ENCODE data around the gene MARCHF9.

Gene MARCHF9

GRCh38 chr12:57779736-57780135, 24.8 kb downstream of the MARCHF9 start:
- no peak overlapping the region for H3K4me3 ChIP-seq (ENCODE audit: low read length)
- DNase-seq (ENCODE audit: low read depth, low spot score), result no peak

DNA sequence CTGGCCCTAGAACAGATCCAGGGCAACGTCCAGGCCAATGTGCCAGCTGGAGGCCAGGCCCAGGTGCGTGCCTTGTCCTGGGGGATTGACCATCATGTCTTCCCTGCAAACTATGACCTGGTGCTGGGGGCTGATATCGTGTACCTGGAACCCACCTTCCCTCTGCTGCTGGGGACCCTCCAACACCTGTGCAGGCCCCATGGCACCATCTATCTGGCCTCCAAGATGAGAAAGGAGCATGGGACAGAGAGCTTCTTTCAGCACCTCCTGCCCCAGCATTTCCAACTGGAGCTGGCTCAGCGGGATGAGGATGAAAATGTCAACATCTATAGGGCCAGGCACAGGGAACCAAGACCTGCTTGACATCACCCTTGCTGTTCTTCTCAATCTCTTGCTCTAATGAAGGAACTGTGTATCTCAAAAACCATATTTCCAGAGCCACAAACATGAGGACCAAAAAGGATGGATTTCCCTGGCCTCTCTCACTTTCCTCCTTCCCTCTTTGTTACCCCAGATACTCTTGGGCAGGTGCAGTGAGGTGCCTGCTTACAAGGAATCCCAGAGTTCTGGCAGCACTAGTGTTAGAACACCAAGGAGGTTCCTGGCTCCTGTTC, 25.5 kb downstream of the MARCHF9 start:
- DNase-seq (ENCODE audit: low read depth, low spot score), result no peak
- H3K4me3 ChIP-seq (ENCODE audit: low read length), result no peak overlapping the region

- DNase-seq (ENCODE audit: low read depth, low spot score), result peak; percentile 51
- peak overlapping the region; percentile 5 for H3K4me3 ChIP-seq (ENCODE audit: low read length)
Observed at GRCh38 chr12:57781244-57781643, 26.3 kb downstream of the MARCHF9 start.

DNA sequence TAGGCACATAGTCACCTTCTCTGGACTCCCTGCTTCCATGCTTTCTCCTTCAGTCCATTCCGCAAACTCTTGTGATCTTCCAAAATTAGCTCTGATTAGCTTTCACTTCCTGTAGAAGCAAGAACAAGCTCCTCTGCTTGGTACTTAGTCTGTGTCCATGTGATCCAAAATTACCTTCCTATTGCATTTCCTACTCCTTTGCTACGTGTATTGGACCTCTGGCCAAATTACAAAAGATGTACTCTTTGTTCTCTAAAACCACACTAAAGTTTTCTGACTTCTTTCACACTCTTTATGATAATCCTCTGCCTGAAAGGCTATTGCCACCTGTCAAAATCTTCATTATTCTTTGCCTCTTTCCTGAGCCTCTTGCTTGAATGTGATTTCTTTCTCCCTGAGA, 26.9 kb downstream of the MARCHF9 start:
- H3K4me3 ChIP-seq (ENCODE audit: low read length), result peak overlapping the region; percentile 5; the same call in 1 of the 2 replicates
- DNase-seq (ENCODE audit: low read depth, low spot score), result no peak

- H3K4me3 ChIP-seq (ENCODE audit: low read length), result peak overlapping the region; percentile 100
- no peak for DNase-seq (ENCODE audit: low read depth, low spot score)
Observed at GRCh38 chr12:57782243-57782607, 27.3 kb downstream of the MARCHF9 start.

DNA sequence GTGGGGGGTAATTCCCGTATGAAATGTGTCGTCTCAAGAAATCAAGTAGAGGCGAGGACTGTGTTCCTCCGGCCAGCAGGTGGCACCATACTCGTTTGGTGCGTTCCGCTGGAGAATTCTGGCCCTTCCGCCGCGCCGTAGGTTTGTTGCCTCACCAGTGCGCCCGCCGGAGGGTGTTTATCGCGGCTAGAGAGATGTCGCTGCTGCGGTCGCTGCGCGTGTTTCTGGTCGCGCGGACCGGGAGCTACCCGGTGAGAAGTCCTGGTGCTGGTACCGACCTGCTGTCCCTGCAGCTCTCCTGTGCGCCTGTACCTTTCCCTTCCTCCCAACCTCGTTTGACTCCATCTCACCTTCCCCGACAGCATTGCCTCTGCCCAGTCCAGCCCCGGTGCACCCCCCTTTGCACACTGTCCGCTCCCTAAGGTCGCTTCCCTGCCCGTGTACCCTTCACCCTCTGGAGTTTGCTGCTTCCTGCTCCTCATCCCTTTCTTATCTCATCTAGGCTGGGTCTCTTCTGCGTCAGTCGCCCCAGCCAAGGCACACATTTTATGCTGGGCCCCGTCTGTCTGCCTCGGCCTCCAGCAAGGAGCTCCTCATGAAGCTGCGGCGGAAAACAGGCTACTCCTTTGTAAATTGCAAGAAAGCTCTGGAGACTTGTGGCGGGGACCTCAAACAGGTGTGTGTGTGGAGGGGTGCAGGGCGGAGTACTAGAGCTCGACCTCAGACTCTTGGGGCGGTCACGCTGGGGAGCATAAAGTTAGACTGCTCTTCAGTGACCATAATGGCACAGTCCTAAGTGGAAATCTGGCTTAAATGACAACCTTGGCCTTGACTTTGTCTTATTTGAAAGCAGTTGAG, 27.9 kb downstream of the MARCHF9 start, which contains the start of gene TSFM:
TSS of gene TSFM (plus strand) at position 180 of the 858 bp plus-strand sequence. CDS start at position 195, 15 bp downstream.
- peak; percentile 95 for DNase-seq (ENCODE audit: low read depth, low spot score)
- H3K4me3 ChIP-seq (ENCODE audit: low read length), result peak within 1 kb of the TSS; percentile 100

- no peak for DNase-seq (ENCODE audit: low read depth, low spot score)
- H3K4me3 ChIP-seq (ENCODE audit: low read length), result peak overlapping the region; percentile 100
Observed at GRCh38 chr12:57783466-57783801, 28.5 kb downstream of the MARCHF9 start.

DNA sequence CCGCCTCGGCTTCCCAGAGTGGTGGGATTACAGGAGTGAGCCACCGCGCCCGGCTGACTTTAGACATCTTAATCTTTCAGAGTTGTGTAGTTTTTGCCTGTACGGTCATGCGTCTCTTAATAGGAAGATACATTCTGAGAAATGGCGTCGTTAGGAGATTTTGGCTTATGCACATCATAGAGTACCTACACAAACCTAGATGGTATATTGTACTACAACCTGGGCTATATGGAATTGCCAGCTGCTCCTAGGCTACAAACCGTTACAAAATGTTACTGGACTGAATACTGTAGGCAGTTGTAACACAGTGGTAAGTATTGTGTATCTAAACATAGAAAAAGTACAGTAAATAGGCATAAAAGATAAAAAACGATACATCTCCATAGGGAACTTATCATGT, 29.0 kb downstream of the MARCHF9 start:
- peak overlapping the region; percentile 100 for H3K4me3 ChIP-seq (ENCODE audit: low read length)
- no peak for DNase-seq (ENCODE audit: low read depth, low spot score)

- no peak overlapping the region for H3K4me3 ChIP-seq (ENCODE audit: low read length)
- no peak for DNase-seq (ENCODE audit: low read depth, low spot score)
Observed at GRCh38 chr12:57793920-57794319, 39.0 kb downstream of the MARCHF9 start.

GRCh38 chr12:57795354-57795753, 40.5 kb downstream of the MARCHF9 start:
- H3K4me3 ChIP-seq (ENCODE audit: low read length), result no peak overlapping the region
- DNase-seq (ENCODE audit: low read depth, low spot score), result no peak

DNA sequence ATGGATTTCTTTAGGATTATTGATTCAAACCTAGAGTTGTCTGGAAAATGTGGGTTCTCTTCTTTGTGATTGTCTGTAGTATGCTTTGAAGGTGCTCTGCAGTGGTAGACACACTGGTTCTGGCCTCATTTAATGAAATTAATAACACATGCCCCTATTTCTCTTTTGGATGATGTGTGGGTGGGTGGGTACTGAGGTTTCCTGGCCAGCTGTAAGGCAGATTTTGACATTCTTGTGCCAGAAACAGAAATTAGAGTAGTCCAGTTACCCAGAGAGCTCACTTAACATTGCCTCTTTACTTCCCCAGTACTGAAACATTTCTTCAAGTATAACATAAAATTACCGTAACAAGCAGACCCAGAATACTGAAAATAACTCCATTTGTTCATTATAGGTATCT, 42.1 kb downstream of the MARCHF9 start:
- no peak overlapping the region for H3K4me3 ChIP-seq (ENCODE audit: low read length)
- no peak for DNase-seq (ENCODE audit: low read depth, low spot score)

- DNase-seq (ENCODE audit: low read depth, low spot score), result no peak
- no peak overlapping the region for H3K4me3 ChIP-seq (ENCODE audit: low read length)
Observed at GRCh38 chr12:57797933-57798332, 43.0 kb downstream of the MARCHF9 start.

- no peak overlapping the region for H3K4me3 ChIP-seq (ENCODE audit: low read length)
Observed at GRCh38 chr12:57800965-57801364, 46.1 kb downstream of the MARCHF9 start.

GRCh38 chr12:57802607-57803006, 47.7 kb downstream of the MARCHF9 start:
- DNase-seq (ENCODE audit: low read depth, low spot score), result no peak

More at GRCh38 chr12:57800965-57801364, 46.1 kb downstream of the MARCHF9 start:
- DNase-seq (ENCODE audit: low read depth, low spot score), result no peak

GRCh38 chr12:57803319-57803893, 48.5 kb downstream of the MARCHF9 start:
- H3K4me3 ChIP-seq (ENCODE audit: low read length), result no peak overlapping the region
- DNase-seq (ENCODE audit: low read depth, low spot score), result no peak

More at GRCh38 chr12:57802607-57803006, 47.7 kb downstream of the MARCHF9 start:
- no peak overlapping the region for H3K4me3 ChIP-seq (ENCODE audit: low read length)

DNA sequence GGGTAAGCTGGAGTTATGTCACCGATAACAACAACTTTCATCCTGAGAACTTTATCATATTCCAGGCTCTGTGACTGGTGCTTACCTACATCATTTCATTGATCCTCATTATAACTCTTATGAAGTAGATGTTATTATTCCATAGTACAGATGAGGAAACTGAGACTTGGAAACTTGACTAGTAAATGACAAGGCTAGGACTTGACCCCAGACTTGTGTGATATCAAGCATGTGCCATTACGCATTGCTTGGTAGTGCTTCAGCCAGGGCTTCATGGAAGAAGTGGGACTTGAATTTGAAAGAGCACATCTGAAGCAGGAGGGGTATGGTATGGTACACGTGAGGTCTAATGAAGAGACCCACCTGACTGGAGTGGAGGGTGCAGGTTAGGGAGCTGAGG, 51.8 kb downstream of the MARCHF9 start:
- H3K4me3 ChIP-seq (ENCODE audit: low read length), result no peak overlapping the region
- DNase-seq (ENCODE audit: low read depth, low spot score), result no peak

DNA sequence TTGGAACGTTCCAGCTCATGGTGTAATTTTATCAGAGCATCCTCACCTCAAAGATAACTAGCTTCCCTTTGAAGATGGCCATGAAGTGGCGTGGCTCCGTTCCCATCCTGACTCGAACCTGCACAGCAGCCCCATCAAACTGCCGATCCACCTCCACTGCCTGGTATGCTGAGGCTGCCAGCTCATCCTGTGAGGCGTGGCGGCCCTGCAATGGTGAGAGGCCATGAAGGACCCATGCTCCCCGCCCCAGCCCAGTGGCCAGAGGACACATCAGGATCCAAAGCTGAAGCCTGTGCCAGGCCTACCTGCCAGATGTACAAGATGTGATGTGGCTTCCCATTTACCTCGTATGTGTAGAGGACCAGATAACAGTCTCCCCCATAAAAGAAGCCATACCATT, 52.4 kb downstream of the MARCHF9 start:
- no peak overlapping the region for H3K4me3 ChIP-seq (ENCODE audit: low read length)

DNA sequence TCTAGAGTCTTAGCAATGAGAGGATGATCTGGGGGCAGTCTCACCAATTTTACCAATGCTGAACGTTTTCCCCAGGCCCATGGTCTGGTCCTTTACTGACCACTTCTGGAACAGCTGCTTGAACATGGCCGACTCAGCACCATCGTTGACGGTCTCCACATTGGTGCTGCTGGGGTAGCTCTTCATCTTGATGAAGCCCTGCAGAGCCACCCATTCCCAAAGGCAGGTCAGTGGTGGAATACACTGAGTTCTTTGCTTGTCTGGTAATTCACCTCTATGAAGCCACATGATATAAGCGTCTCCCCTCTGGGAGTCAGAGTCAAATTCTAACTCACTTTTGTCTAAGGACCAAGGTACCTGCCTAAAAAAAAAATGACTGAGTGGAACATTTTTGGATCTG, 53.4 kb downstream of the MARCHF9 start:
- no peak for DNase-seq (ENCODE audit: low read depth, low spot score)
- no peak overlapping the region for H3K4me3 ChIP-seq (ENCODE audit: low read length)

More for the DNA sequence above, 52.4 kb downstream of the MARCHF9 start:
- no peak for DNase-seq (ENCODE audit: low read depth, low spot score)

DNA sequence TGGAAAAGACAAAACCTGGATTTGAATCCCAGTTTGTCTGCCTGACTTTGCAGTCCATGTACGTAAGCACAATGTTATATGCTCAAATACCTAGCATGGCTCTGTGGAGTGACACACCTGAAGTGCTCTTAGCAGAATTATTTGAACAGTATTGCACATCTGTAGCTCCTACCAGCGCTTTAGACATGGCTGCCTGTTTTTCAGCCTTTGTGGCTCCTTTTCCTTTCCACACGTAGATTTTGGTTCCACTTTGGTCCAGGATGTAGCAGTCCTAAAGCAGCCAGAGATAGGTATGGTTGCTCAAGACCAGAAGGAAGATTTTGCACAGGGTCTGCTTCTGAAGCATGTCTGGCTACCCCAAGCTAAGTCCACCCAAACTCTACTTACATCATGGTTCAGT, 54.5 kb downstream of the MARCHF9 start:
- DNase-seq (ENCODE audit: low read depth, low spot score), result no peak
- no peak overlapping the region for H3K4me3 ChIP-seq (ENCODE audit: low read length)

Data from Jurkat, Clone E6-1 (cell line).